ENCODE results near the gene OR2T8.

GRCh38 chr1:247914941-247915662 lies 5.0 kb upstream of the OR2T8 start:
- TF ChIP-seq CTCF (IDR thresholded peaks at IDR 0.05) (no peak), POLR2AphosphoS5 (IDR thresholded peaks at IDR 0.05) (no peak), POLR2A (IDR thresholded peaks at IDR 0.05) (no peak)
